Neuronal stem cell (in vitro differentiated cells): ENCODE data around the gene DRG1. TPM values are rescaled to one million over a fixed set of nuclear protein-coding genes. Genes with fewer than 3 reads are reported as not detected.

Experiments used
- DNase-seq: peaks from one replicate; pipeline ENCODE4 v3.0.0-alpha.2; 2013; ENCODE audit warnings: low spot score
- H2AFZ ChIP-seq: one replicate; pipeline ENCODE4 v1.6.1; 2013; ENCODE audit warnings: mild to moderate bottlenecking, low read length, inconsistent platforms
- H2AK5ac ChIP-seq: 2 replicates; pipeline ENCODE4 v1.6.1; 2013; ENCODE audit warnings: low read depth, mild to moderate bottlenecking, inconsistent platforms, low read length, moderate library complexity, mixed read lengths
- H2BK120ac ChIP-seq: 2 replicates; pipeline ENCODE4 v1.6.1; 2013; ENCODE audit warnings: low read depth, mild to moderate bottlenecking, inconsistent platforms, low read length, moderate library complexity, mixed read lengths
- H2BK12ac ChIP-seq: one replicate; pipeline ENCODE4 v1.6.1; 2013; ENCODE audit warnings: low read length, inconsistent platforms
- H2BK15ac ChIP-seq: 2 replicates; pipeline ENCODE4 v1.6.1; 2013; ENCODE audit warnings: mild to moderate bottlenecking, low read length, inconsistent platforms, mixed read lengths
- H2BK5ac ChIP-seq: one replicate; pipeline ENCODE4 v1.6.1; 2013; ENCODE audit warnings: inconsistent platforms, mild to moderate bottlenecking, low read length, moderate library complexity
- H3K14ac ChIP-seq: one replicate; pipeline ENCODE4 v1.6.1; 2013; ENCODE audit warnings: low read length, inconsistent platforms
- H3K18ac ChIP-seq: 2 replicates; pipeline ENCODE4 v1.6.1; 2013; ENCODE audit warnings: low read length, inconsistent platforms
- H3K23ac ChIP-seq: 2 replicates; pipeline ENCODE4 v1.6.1; 2013; ENCODE audit warnings: low read depth, mild to moderate bottlenecking, mixed read lengths, low read length, inconsistent platforms; ENCODE audit not compliant: poor library complexity
- H3K27ac ChIP-seq: replicated peaks from 3 replicates; pipeline ENCODE4 v1.5.1; 2013; ENCODE audit warnings: low read length, inconsistent platforms
- H3K27me3 ChIP-seq, 3 experiments: 2 replicates each; pipeline ENCODE4 v1.6.1; 2013; ENCODE audit warnings: low read length in 3 of 3, mild to moderate bottlenecking in 2 of 3, inconsistent platforms in 1 of 3, low read depth in 1 of 3, mixed read lengths in 1 of 3, moderate library complexity in 1 of 3; ENCODE audit not compliant: control insufficient read depth in 3 of 3, insufficient read depth in 3 of 3
- H3K36me3 ChIP-seq, 2 donors: replicated peaks in 1 of 2; 2 replicates each; pipeline ENCODE4 v1.6.1; 2013; ENCODE audit warnings: low read length in 2 of 2; ENCODE audit not compliant: control insufficient read depth in 2 of 2, insufficient read depth in 2 of 2
- H3K4ac ChIP-seq: 2 replicates; pipeline ENCODE4 v1.6.1; 2013; ENCODE audit warnings: inconsistent platforms, mild to moderate bottlenecking, low read length, moderate library complexity
- H3K4me1 ChIP-seq, 2 donors: 1 replicate in 1 of 2; 2 replicates in 1 of 2; pipeline ENCODE4 v1.6.1; 2013; ENCODE audit warnings: low read length in 2 of 2, low read depth in 1 of 2; ENCODE audit not compliant: control insufficient read depth in 2 of 2, insufficient read depth in 1 of 2
- H3K4me2 ChIP-seq: one replicate; pipeline ENCODE4 v1.6.1; 2013; ENCODE audit warnings: mild to moderate bottlenecking, low read length, inconsistent platforms; ENCODE audit not compliant: insufficient read depth, poor library complexity, severe bottlenecking
- H3K4me3 ChIP-seq, 2 donors: 2 replicates each; pipeline ENCODE4 v1.5.1; 2013; ENCODE audit warnings: low read length in 2 of 2, mild to moderate bottlenecking in 2 of 2, inconsistent platforms in 1 of 2, moderate library complexity in 1 of 2
- H3K79me1 ChIP-seq: one replicate; pipeline ENCODE4 v1.6.1; 2013; ENCODE audit warnings: low read depth, mild to moderate bottlenecking, inconsistent platforms, low read length, moderate library complexity
- H3K9ac ChIP-seq: one replicate; pipeline ENCODE4 v1.6.1; 2013; ENCODE audit warnings: mild to moderate bottlenecking, low read depth, low read length, inconsistent platforms; ENCODE audit not compliant: poor library complexity
- H3K9me3 ChIP-seq, 2 donors: replicated peaks in 1 of 2; 2 replicates each; pipeline versions ENCODE3 to v1.6.1; 2013; ENCODE audit warnings: low read length in 2 of 2, mild to moderate bottlenecking in 2 of 2, inconsistent platforms in 1 of 2, low read depth in 1 of 2, mixed read lengths in 1 of 2, moderate library complexity in 1 of 2; ENCODE audit not compliant: control insufficient read depth in 2 of 2, insufficient read depth in 1 of 2
- H4K8ac ChIP-seq: one replicate; pipeline ENCODE4 v1.6.1; 2013; ENCODE audit warnings: low read depth, mild to moderate bottlenecking, inconsistent platforms, low read length, moderate library complexity
- H4K91ac ChIP-seq: one replicate; pipeline ENCODE4 v1.6.1; 2013; ENCODE audit warnings: low read length, low read depth, mild to moderate bottlenecking, inconsistent platforms; ENCODE audit not compliant: poor library complexity
- WGBS, 2 donors: extraction: QIAGEN DNeasy Blood & Tissue Kit; methylation state at CpG; one replicate each; pipeline ENCODE4 v1.1.7; 2013; ENCODE audit warnings: missing lambda C conversion rate in 2 of 2, mixed read lengths in 1 of 2; ENCODE audit not compliant: insufficient read length in 2 of 2, insufficient replicate concordance in 1 of 2; ENCODE audit errors: extremely low coverage in 2 of 2; 5-methylcytosine and 5-hydroxymethylcytosine counted together
- polyA plus RNA-seq, 2 experiments: library from polyadenylated mRNA; stranded (reverse); fragments of 200-250 nt; gene quantifications; one replicate each; pipeline ENCODE4 v1.2.3, GENCODE V29; 2013

Gene DRG1, protein sequence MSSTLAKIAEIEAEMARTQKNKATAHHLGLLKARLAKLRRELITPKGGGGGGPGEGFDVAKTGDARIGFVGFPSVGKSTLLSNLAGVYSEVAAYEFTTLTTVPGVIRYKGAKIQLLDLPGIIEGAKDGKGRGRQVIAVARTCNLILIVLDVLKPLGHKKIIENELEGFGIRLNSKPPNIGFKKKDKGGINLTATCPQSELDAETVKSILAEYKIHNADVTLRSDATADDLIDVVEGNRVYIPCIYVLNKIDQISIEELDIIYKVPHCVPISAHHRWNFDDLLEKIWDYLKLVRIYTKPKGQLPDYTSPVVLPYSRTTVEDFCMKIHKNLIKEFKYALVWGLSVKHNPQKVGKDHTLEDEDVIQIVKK
- polyA plus RNA-seq (2013, experiment 1 of 2): 45.3 TPM
- polyA plus RNA-seq (2013, experiment 2 of 2): 43.0 TPM

DNA sequence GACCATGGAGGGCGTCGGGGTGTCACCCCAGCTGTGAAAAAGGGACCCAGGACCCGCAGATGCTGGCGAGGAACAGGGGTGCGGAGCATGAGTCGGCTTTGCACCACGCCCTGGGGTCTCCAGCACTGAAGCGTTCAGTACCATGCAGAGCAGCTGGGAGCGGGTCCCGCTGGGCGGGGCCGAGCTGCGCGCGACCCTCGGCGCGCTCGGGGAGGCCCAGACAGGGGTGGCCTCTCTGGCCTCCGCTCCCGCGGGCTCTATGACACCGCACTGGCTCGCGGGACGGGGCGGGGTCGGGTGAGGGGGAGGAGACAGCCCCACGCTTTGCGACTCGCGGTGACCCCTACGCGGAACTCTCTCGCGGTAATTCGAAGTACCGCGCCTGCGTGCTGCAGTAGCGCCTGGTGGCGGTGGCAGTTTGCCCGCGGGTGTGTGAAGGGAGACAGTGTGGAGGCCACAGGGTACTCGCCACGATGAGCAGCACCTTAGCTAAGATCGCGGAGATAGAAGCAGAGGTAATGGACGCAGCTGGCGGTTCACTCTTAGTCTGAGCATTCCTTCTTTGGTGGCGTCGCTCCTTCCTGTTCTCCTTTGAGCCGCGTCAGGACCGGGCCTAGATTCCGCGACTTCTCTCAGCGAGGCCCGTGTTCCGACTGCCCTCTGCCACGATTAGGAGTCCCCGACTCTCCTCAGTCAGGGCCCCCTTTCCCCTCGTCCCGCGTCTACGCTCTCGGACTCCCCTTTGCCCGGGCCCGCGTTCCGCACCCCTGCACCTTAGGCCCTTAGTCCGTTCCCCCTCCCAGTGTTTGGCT is at the start of gene DRG1:
Gene DRG1, plus strand, starts transcription at position 394 of the 812 bp plus-strand sequence. Its CDS starts 80 bp downstream, at position 474.
- H2BK120ac ChIP-seq: no peak within 1 kb of the TSS
- H3K4me3 ChIP-seq: peak within 1 kb of the TSS; percentile 89 to 98
- no peak within 1 kb of the TSS for H2BK15ac ChIP-seq
- DNase-seq: peak; percentile 91
- peak within 1 kb of the TSS; percentile 83 for H2AFZ ChIP-seq
- peaks cover 2% of the 10 kb centered on the region for H3K79me1 ChIP-seq
- H3K4me2 ChIP-seq: peak within 1 kb of the TSS; percentile 59
- no peak within 1 kb of the TSS for H3K14ac ChIP-seq
- H3K23ac ChIP-seq: peak within 1 kb of the TSS; percentile 86
- H4K8ac ChIP-seq: no peak within 1 kb of the TSS
- H3K18ac ChIP-seq: peak within 1 kb of the TSS; percentile 83
- no peaks in the 10 kb centered on the region for H3K9me3 ChIP-seq
- H3K27ac ChIP-seq: peak within 1 kb of the TSS; percentile 39
- H4K91ac ChIP-seq: no peak within 1 kb of the TSS
- H2AK5ac ChIP-seq: no peak within 1 kb of the TSS
- H3K9ac ChIP-seq: peak within 1 kb of the TSS; percentile 97
- H2BK12ac ChIP-seq: no peak within 1 kb of the TSS
- no CpG with 5 or more reads among the region's 72 CpGs for WGBS, 2 donors
- peak within 1 kb of the TSS; percentile 35 for H2BK5ac ChIP-seq
- H3K4me1 ChIP-seq: peaks cover 0 to 9% of the 10 kb centered on the region in 2 donors
- no peaks in the 10 kb centered on the region for H3K27me3 ChIP-seq
- no peak within 1 kb of the TSS for H3K4ac ChIP-seq
- H3K36me3 ChIP-seq: peaks cover 8 to 37% of the 10 kb centered on the region in 2 donors

DNA sequence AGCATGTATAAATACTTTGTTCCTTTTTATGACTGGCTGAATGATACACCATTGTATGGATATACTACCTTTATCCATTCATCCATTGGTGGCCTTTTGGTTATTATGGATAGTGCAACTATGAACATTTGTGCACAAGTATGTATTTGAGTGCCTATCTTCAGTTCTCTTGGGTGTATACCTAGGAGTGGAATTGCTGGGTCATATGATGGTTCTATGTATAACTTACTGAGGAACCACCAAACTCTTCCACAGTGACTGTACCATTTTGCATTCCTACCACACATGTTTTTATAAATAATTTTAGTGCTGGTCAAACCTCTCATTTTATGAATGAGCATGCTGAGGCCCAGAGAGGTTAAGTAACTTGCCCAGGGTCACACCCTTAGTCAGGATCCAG is 49.4 kb upstream of the DRG1 start:
- H2BK15ac ChIP-seq: no peak overlapping the region
- H2AK5ac ChIP-seq: no peak overlapping the region
- H2BK120ac ChIP-seq: no peak overlapping the region
- H3K9me3 ChIP-seq: peaks cover 0 to 2% of the 10 kb centered on the region in 2 donors
- no peak overlapping the region for H3K4me3 ChIP-seq
- no peaks in the 10 kb centered on the region for H3K27me3 ChIP-seq
- no peak overlapping the region for H4K91ac ChIP-seq
- no peak for DNase-seq
- no peak overlapping the region for H2AFZ ChIP-seq
- H2BK12ac ChIP-seq: no peak overlapping the region
- no peak overlapping the region for H3K14ac ChIP-seq
- H3K4me1 ChIP-seq: peaks cover 3 to 12% of the 10 kb centered on the region in 2 donors
- H3K9ac ChIP-seq: no peak overlapping the region
- no peak overlapping the region for H3K27ac ChIP-seq
- peaks cover 8% of the 10 kb centered on the region for H3K79me1 ChIP-seq
- no peak overlapping the region for H3K23ac ChIP-seq
- H3K36me3 ChIP-seq: peaks cover 0 to 4% of the 10 kb centered on the region in 2 donors
- no peak overlapping the region for H4K8ac ChIP-seq
- H3K4ac ChIP-seq: no peak overlapping the region
- H2BK5ac ChIP-seq: no peak overlapping the region
- no peak overlapping the region for H3K4me2 ChIP-seq
- H3K18ac ChIP-seq: no peak overlapping the region

DNA sequence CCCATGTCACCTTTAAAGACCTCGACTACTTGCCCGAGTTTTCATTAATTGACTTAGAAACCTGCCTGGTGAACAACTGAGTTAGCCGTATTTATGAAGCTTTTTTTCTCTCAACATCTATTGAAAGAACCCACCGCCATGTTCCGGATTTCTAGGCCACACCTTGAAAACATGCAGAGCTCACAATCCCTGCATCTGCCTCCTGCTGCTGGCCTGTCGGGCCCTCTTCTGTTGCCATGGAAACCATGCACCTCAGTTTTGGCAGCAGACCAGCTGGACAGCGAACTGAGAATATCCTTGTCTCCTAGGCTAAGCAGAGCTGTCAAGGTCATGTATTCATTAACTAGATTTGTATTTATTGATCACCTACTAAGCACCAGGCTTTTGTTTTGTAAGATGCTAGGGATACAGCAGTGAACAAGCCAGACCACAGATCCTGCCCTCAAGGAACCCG is 49.0 kb upstream of the DRG1 start:
- Histone ChIP-seq H3K79me1 (peaks cover 3% of the 10 kb centered on the region), H3K27me3 (no peaks in the 10 kb centered on the region), H4K8ac (no peak overlapping the region), H3K18ac (no peak overlapping the region), H3K23ac (no peak overlapping the region), H2AK5ac (no peak overlapping the region), H2BK15ac (no peak overlapping the region), H2BK120ac (no peak overlapping the region), H3K9ac (no peak overlapping the region), H3K9me3 (no peaks in the 10 kb centered on the region), H2AFZ (no peak overlapping the region), H3K27ac (no peak overlapping the region), H3K4me2 (no peak overlapping the region), H2BK5ac (no peak overlapping the region), H3K14ac (no peak overlapping the region), H3K4me3 (no peak overlapping the region), H3K4ac (no peak overlapping the region), H2BK12ac (no peak overlapping the region), H3K4me1 (peaks cover 2 to 8% of the 10 kb centered on the region in 2 donors), H3K36me3 (no peaks in the 10 kb centered on the region), H4K91ac (no peak overlapping the region)
- no CpG with 5 or more reads among the region's 8 CpGs for WGBS, 2 donors
- DNase-seq: no peak

DNA sequence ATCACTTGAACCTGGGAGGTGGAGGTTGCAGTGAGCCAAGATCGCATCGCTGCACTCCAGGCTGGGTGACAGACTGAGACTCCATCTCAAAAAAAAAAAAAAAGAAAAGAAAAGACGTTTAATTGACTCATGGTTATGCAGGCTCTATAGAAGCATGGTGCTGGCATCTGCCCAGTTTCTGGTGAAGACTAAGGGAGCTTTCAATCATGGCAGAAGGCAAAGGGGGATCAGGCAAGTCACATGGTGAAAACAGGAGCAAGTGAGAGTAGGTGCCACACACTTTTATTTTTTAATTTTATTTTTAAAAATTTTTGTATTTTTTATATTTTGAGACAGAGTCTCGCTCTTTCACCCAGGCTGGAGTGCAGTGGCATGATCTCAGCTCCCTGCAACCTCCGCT is 44.9 kb upstream of the DRG1 start:
- DNase-seq: no peak
- Histone ChIP-seq H3K4me3 (no peak overlapping the region), H3K14ac (no peak overlapping the region), H3K18ac (no peak overlapping the region), H4K91ac (no peak overlapping the region), H3K27ac (no peak overlapping the region), H3K9me3 (no peaks in the 10 kb centered on the region), H3K4me1 (peaks cover 0 to 3% of the 10 kb centered on the region in 2 donors), H3K4ac (no peak overlapping the region), H3K4me2 (no peak overlapping the region), H3K79me1 (no peaks in the 10 kb centered on the region), H3K23ac (no peak overlapping the region), H3K36me3 (no peaks in the 10 kb centered on the region), H2BK5ac (no peak overlapping the region), H2AK5ac (no peak overlapping the region), H2BK120ac (no peak overlapping the region), H2BK12ac (no peak overlapping the region), H3K27me3 (no peaks in the 10 kb centered on the region), H3K9ac (no peak overlapping the region), H4K8ac (no peak overlapping the region), H2BK15ac (no peak overlapping the region), H2AFZ (no peak overlapping the region)
- no CpG with 5 or more reads among the region's 5 CpGs for WGBS, 2 donors
